GM23248 (cell line): ENCODE measurements around the gene FUT7.

Experiments used
- EZH2 ChIP-seq: fragments of 200-600 bp; sonication (generic); IDR thresholded peaks from 2 replicates; pipeline ENCODE4 v1.6.1; 2018; ENCODE audit warnings: antibody characterized with exemption, mild to moderate bottlenecking; ENCODE audit not compliant: insufficient read depth, poor library complexity, severe bottlenecking
- EZH2phosphoT487 ChIP-seq: fragments of 200-600 bp; sonication (generic); IDR thresholded peaks from 2 replicates; pipeline ENCODE4 v1.6.1; 2018; ENCODE audit warnings: antibody characterized with exemption, moderate library complexity, mild to moderate bottlenecking, low read depth; ENCODE audit not compliant: insufficient read depth

GRCh38 chr9:137075275-137075775 lies 43.4 kb upstream of the FUT7 start:
- TF ChIP-seq EZH2phosphoT487 (no peak), EZH2 (no peak)
